Heart right ventricle (tissue), 16 donors: ENCODE data around the gene LAGE3. TPM values are rescaled to one million over a fixed set of nuclear protein-coding genes. Genes with fewer than 3 reads are reported as not detected.

ENCODE experiments used
- ATAC-seq, 8 donors: fragments of 200-7000 bp; cut with Tn5 transposase; one replicate each; pipeline ENCODE4 v1.9.1; 2020; ENCODE audit warnings: mild to moderate bottlenecking in 8 of 8, moderate library complexity in 8 of 8, moderate number of reproducible peaks in 1 of 8
- DNase-seq, 2 donors: peaks; one replicate each; pipeline ENCODE4 v3.0.0-alpha.2; 2020
- H3K27ac ChIP-seq, 10 donors: fragments of 200-600 bp; sonication (generic) in 2 of 10; one replicate each; pipeline versions ENCODE4 v1.5.0 to v1.8.0; 2020 to 2022; ENCODE audit warnings: mild to moderate bottlenecking in 3 of 10
- H3K27me3 ChIP-seq, 7 donors: fragments of 200-600 bp; one replicate each; pipeline ENCODE4 v1.8.0; 2021 to 2022; ENCODE audit warnings: mild to moderate bottlenecking in 2 of 7
- H3K36me3 ChIP-seq, 9 donors: fragments of 200-600 bp; sonication (generic) in 1 of 9; one replicate each; pipeline versions ENCODE4 v1.5.0 to v1.8.0; 2020 to 2022; ENCODE audit warnings: mild to moderate bottlenecking in 2 of 9
- H3K4me1 ChIP-seq, 9 donors: fragments of 200-600 bp; sonication (generic) in 1 of 9; one replicate each; pipeline versions ENCODE4 v1.5.0 to v1.8.0; 2020 to 2022; ENCODE audit warnings: mild to moderate bottlenecking in 4 of 9
- H3K4me3 ChIP-seq, 10 donors: fragments of 200-600 bp; sonication (generic) in 2 of 10; one replicate each; pipeline versions ENCODE4 v1.5.0 to v1.8.0; 2020 to 2022; ENCODE audit warnings: mild to moderate bottlenecking in 7 of 10, moderate library complexity in 2 of 10
- H3K9me3 ChIP-seq, 11 donors: fragments of 200-600 bp in 10 of 11; sonication (generic) in 2 of 11; one replicate each; pipeline versions ENCODE4 v1.5.0 to v1.8.0; 2013 to 2022; ENCODE audit warnings: mild to moderate bottlenecking in 2 of 11, control low read depth in 1 of 11, moderate library complexity in 1 of 11
- CTCF ChIP-seq, 9 donors: fragments of 200-600 bp; sonication (generic) in 2 of 9; IDR thresholded peaks; one replicate each; pipeline versions ENCODE4 v1.5.0 to v1.8.0; 2021 to 2022; ENCODE audit warnings: antibody characterized with exemption in 9 of 9, mild to moderate bottlenecking in 5 of 9, moderate library complexity in 1 of 9
- WGBS, 2 donors: extraction: QIAGEN DNeasy Blood & Tissue Kit; methylation state at CpG; one replicate each; pipeline ENCODE4 v1.1.7; 2013; ENCODE audit warnings: inconsistent platforms in 1 of 2; 5-methylcytosine and 5-hydroxymethylcytosine counted together
- intact Hi-C, 10 donors: fragments of 100-400 bp; cut with DNase I; formaldehyde crosslinking; loops; one replicate each; pipeline versions ENCODE4 v1.11.1 to v1.14.2; 2022
- polyA plus RNA-seq, 2 donors: library from polyadenylated mRNA; stranded (reverse); fragments of 200-250 nt; gene quantifications; one replicate each; pipeline ENCODE4 v1.2.3, GENCODE V29; 2013
- total RNA-seq, 10 donors: library from RNA; stranded (reverse); fragmentation: NEBNext Ultra II Directional in 3 of 10; extraction: Animal tissue kit (Norgen Biotek cat#: 25700) in 3 of 10; gene quantifications; one replicate each; pipeline versions ENCODE4 v1.2.1 to v1.2.4, GENCODE V29; 2021 to 2023
- donor health status: Arrhythmogenic right ventricular cardiomyopathy.
- donor health status: ischemic (EF 13 %, LVEDD 7.1; RV severe dilation, severe dysfunction).
- donor health status: healthy with polysubstance abuse.
- donor health status: DM: no; HTN: yes; CAD: no.
- donor health status: DM: no; HTN: no; CAD: no.
- donor health status: ischemic (EF 25% LVEDD 6.9; RV normal size, moderate dysfunction).
- donor health status: ischemic (EF 25% LVEDD 5.7; RV mildly dilated, moderate dysfunction).
- donor health status: healthy.
- donor health status: DM: yes; HTN: yes; CAD: no.
- donor health status: Ischemic cardiomyopathy.
- donor health status: ischemic (EF 35%, LVEDD 5.7; RV mildly dilated, moderate dysfunction).
- donor health status: nonischemic (EF 11% LVEDD 7.7; RV severe dilation, severe dysfunction).
- donor health status: DM: yes; HTN: yes; CAD: no.
- donor health status: PGD.
- donor health status: ischemic (EF 29% LVEDD 5.4; RV normal size, mild dysfunction).
- donor health status: nonischemic (EF 23%, LVEDD 6.1; RV moderate dilation, normal function).

LAGE3 gene
- total and polyA plus RNA-seq, 12 donors, result 7.5 to 38.2 (median 17.7) TPM

- H3K4me1 ChIP-seq, result no peaks in the 10 kb centered on the region
- H3K9me3 ChIP-seq, result no peaks in the 10 kb centered on the region
- TF ChIP-seq CTCF (IDR thresholded peaks at IDR 0.05), result no peak
- H3K27ac ChIP-seq, result no peak overlapping the region
- ATAC-seq (no peak), DNase-seq (no peak)
- H3K36me3 ChIP-seq, result peaks cover 0 to 39% (median 7%) of the 10 kb centered on the region in 9 donors
- intact Hi-C loops, result loop anchor here in 1 of 10 donors (10.0 kb wide), 1 partner anchor 62 kb away; the partner anchor contains the start of gene FAM3A
- 85 to 93% methylated on average over 9 of the region's 9 CpGs for WGBS, 2 donors
- H3K4me3 ChIP-seq, result no peak overlapping the region
- H3K27me3 ChIP-seq, result peaks cover 0 to 12% (median 0%) of the 10 kb centered on the region in 7 donors
Measured at GRCh38 chrX:154452823-154453222, 26.3 kb downstream of the LAGE3 start.

- WGBS, 2 donors, result 94 to 96% methylated on average over 15 to 17 of the region's 17 CpGs
- no peak for TF ChIP-seq CTCF (IDR thresholded peaks at IDR 0.05)
- H3K4me3 ChIP-seq, result no peak overlapping the region
- no peak for DNase-seq
- ATAC-seq, result no peak
- H3K27me3 ChIP-seq, result peaks cover 0 to 5% (median 0%) of the 10 kb centered on the region in 7 donors
- no peak overlapping the region for H3K27ac ChIP-seq
- no peaks in the 10 kb centered on the region for H3K9me3 ChIP-seq
- H3K4me1 ChIP-seq, result peaks cover 0 to 7% (median 2%) of the 10 kb centered on the region in 9 donors
- H3K36me3 ChIP-seq, result peaks cover 0 to 54% (median 7%) of the 10 kb centered on the region in 9 donors
- intact Hi-C loops, result loop anchor here in 1 of 10 donors (10.0 kb wide), 1 partner anchor 64 kb away; the partner anchor contains the start of gene FAM3A
Measured at GRCh38 chrX:154450312-154450711, 28.8 kb downstream of the LAGE3 start.

GRCh38 chrX:154449618-154450017 lies 29.5 kb downstream of the LAGE3 start:
- 91 to 94% methylated on average over 17 to 18 of the region's 18 CpGs for WGBS, 2 donors
- intact Hi-C loops, result loop anchor here in 1 of 10 donors (10.0 kb wide), 1 partner anchor 65 kb away; the partner anchor contains the start of gene FAM3A
- DNase-seq (no peak), ATAC-seq (no peak)
- Histone ChIP-seq H3K9me3 (no peaks in the 10 kb centered on the region), H3K27me3 (peaks cover 0 to 5% (median 0%) of the 10 kb centered on the region in 7 donors), H3K4me1 (peaks cover 0 to 14% (median 9%) of the 10 kb centered on the region in 9 donors), H3K4me3 (no peak overlapping the region), H3K27ac (no peak overlapping the region), H3K36me3 (peaks cover 0 to 54% (median 7%) of the 10 kb centered on the region in 9 donors)
- no peak for TF ChIP-seq CTCF (IDR thresholded peaks at IDR 0.05)

- Histone ChIP-seq H3K27ac (no peak overlapping the region), H3K9me3 (no peaks in the 10 kb centered on the region), H3K36me3 (peaks cover 0 to 54% (median 7%) of the 10 kb centered on the region in 9 donors), H3K27me3 (peaks cover 0 to 5% (median 0%) of the 10 kb centered on the region in 7 donors), H3K4me3 (no peak overlapping the region), H3K4me1 (peaks cover 0 to 18% (median 11%) of the 10 kb centered on the region in 9 donors)
- DNase-seq (no peak), ATAC-seq (no peak)
- TF ChIP-seq CTCF (IDR thresholded peaks at IDR 0.05), result no peak
- intact Hi-C loops, result no loop called here
- 88 to 89% methylated on average over 14 of the region's 14 CpGs for WGBS, 2 donors
Measured at GRCh38 chrX:154448484-154448883, 30.6 kb downstream of the LAGE3 start.
